Stimulated activated CD4-positive, alpha-beta T cell treated with anti-CD3 and anti-CD28 coated beads, Interleukin-2, amount 100 ng/mL, for 24 hours (primary cell): ENCODE results near the gene XAB2.
A peak's percentile ranks its signal among the peaks of the same experiment; 100 is the strongest.
"Not testable (repeated sequence)": the region's sequence is repeated elsewhere in the genome, so short reads cannot be mapped to it uniquely, and the experiment has no call there.

Source experiments
- DNase-seq, 2 donors: peaks; one replicate each; pipeline ENCODE4 v3.0.0-alpha.2; 2020

Gene XAB2

DNA sequence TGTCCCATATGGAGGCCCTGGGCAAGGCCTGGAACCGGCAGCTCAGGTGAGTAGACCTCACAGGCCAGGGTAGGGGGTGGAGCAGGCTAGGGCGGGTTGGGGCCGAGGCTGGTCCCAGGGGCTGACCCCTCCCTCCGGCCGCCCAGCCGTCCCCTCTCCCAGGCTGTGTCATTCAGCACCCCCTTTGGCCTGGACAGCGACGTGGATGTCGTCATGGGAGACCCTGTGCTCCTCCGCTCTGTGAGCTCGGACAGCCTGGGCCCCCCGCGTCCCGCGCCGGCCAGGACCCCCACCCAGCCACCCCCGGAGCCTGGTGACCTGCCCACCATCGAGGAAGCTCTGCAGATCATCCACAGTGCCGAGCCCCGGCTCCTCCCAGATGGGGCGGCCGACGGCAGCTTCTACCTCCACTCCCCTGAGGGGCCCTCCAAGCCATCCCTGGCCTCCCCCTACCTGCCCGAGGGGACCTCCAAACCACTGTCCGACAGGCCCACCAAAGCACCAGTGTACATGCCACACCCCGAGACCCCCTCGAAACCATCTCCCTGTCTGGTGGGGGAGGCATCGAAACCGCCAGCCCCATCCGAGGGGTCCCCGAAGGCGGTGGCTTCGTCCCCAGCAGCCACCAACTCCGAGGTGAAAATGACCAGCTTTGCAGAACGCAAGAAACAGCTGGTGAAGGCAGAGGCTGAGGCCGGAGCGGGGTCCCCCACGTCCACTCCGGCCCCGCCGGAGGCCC, 17.6 kb downstream of the XAB2 start:
- no peak for DNase-seq

DNA sequence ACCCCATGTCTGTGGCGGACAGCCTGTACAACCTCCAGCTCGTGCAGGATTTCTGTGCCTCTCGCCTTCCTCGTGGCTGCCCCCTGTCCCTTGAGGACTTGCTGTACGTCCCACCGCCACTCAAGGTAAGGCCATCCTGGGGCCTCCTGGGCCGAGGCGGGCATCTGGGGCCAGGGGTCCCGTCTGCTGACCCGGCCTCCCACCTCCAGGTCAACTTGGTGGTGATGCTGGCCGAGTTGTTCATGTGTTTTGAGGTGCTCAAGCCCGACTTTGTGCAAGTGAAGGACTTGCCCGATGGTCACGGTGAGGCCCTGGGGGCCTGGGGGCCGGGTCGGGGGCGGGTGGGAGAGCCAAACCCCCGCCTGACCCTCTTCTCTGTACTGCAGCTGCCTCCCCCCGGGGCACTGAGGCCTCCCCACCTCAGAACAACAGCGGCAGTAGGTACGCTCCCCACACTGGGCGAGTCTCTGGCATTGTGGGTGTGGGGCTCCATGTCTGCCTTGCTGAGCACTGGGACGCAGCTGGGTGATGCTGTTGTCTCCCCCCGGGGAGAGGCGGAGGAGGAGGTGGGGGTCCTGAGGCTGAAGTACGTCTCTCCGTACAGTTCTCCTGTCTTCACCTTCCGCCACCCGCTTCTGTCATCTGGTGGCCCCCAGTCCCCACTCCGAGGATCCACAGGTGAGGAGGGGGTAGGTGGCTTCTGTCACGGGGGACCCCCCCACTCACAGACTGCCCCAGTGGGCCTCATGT, 18.7 kb downstream of the XAB2 start:
- no peak for DNase-seq

- DNase-seq = no peak
These were observed 21.3 kb downstream of the XAB2 start for GRCh38 chr19:7607874-7608560.

DNA sequence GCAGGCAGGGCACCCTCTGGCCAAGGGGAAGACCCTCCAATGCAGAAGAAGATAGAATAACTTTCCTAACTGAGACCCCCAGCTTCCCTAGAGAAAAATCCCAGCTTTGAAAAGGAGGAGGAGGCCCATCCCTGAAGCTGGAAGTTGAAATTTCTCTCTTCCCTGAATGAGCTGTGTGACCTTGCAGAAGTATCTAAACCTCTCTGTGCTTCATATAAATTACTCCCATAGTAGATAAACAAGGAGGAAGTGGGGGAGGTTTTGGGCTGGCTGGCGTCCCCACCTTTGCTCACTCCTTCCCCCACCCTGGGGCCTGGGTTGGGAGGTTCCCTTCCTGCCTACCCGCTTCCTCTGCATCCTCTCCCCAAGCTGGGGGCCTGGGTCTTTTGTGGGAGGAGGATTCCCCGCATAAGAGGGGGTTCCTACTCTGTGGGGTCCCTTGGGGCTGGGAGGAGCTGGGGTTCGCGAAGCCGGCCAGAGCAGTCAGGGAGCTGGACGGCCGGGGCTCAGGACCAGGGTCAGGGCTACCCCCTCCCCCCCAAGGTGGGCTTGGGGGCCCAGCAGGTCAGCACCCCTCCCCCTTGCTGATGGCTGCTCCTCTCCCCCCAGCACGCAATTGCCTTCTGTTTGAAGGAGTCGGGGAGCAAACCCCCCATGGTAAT, 22.0 kb downstream of the XAB2 start:
- no peak for DNase-seq

- DNase-seq = no peak
These were observed 23.1 kb downstream of the XAB2 start for GRCh38 chr19:7606289-7606688.

- DNase-seq = peak in 1 of 2 donors; percentile 51
These were observed 23.7 kb downstream of the XAB2 start for GRCh38 chr19:7605490-7606222.

DNA sequence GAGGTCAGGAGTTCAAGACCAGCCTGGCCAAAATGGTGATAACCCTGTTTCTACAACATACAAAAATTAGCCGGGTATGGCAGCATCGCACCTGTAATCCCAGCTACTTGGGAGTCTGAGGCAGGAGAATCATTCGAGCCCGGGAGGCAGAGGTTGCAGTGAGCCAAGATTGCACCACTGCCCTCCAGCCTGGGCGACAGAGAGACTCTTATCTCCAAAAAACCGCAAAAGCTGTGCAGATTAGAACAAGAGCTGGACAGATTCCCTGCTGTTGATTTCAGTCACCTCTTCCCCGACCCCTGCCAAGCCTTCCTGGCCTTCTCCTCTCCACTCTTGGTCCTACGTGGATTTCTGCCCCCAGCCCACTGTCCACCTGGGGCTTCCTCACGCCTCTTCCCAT, 25.4 kb downstream of the XAB2 start:
- DNase-seq = no peak

GRCh38 chr19:7602935-7603497, 26.3 kb downstream of the XAB2 start:
- DNase-seq = no peak

DNA sequence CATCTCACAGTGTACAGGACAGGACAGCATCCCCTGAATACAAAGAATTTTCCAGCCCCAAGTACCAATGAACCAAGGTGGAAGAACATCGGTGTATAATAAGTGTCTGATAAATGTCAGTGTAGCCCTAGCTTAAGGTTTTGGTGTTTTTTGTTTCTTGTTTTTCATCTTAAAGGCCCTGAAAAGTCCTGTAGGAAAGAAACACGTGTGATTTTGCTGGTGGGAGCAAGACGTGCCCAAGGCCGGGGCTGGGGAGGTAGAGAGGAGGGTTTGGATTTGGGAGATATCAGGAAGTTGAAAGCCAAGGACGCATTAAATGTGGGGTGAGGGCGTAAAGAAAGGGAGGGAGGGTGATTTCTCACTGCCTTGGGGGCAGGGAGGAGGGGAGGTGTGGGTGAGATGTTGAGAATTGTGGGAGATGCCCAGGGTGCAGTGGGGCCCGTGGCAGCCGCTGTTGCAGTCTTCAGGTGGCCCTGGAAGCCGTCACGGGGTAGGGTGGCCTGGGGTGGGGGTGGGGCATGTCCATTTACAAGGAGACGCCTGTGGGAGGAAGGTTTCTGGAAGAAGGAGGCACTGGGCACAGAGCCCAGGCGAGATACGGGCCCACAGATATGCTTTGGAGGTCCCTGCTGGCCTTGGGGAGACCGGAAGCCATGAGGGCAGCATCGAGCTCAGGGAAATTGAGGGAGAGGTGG, 27.0 kb downstream of the XAB2 start:
- DNase-seq = no peak

DNA sequence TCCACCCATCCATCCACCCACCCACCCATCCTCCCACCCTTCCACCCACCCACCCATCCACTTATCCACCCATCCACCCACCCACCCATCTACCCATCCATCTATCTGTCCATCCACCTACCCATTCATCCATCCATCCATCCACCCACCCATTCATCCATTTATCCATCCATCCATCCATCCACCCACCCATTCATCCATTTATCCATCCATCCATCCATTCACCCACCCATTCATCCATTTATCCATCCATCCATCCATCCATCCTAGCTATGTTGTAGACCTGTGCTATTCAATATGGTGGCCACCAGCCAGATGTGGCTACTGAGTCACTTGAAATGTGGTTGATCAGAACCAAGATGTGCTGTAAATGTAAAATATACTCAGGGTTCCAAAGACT, 28.6 kb downstream of the XAB2 start:
- no peak for DNase-seq

DNA sequence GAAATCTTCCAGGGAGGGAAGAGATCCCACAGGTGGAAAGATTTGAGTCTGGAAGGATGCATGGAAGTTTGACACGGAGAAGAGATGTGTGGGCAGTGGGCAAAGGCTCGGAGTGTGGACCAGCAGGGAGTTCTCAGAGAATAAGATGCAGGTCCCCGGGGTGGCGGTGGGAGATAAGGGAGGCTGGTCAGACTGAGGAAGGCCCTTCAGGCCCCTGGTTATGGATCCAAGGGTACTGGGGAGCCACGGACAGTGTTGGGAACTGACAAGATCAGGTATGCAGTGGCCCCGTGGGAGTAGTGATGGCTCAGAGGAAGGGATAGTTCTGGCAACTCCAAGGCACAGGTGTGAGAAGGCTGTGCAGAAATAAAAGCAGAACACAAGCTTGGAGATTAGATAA, 31.2 kb downstream of the XAB2 start:
- DNase-seq = no peak

DNA sequence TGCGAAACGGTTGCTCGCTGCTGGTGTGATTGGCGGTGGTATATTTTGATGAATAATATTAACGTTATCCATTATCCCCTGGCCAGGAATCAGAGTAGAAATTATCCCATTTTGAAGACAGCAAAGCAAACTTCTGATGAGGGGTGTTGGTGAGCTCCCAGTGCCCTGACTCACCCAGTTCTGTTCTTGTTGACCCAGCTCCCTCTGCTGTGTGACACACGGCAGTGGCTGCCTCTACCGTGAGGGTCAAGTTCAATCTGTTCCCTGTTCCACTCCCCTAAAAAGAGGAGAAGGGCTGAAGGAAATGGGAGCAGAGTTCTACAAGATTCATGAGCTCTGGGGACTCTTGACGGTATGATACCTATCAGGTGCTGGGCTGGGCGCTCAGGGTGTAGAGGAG, 31.7 kb downstream of the XAB2 start:
- DNase-seq = no peak

- DNase-seq = no peak
These were observed 33.0 kb downstream of the XAB2 start for GRCh38 chr19:7596211-7596937.

- DNase-seq = peak; percentile 42 to 64
These were observed 33.7 kb downstream of the XAB2 start, which contains the start of gene CAMSAP3 for GRCh38 chr19:7595466-7596133. CAMSAP3 (plus strand) TSS chr19:7595863; CDS start chr19:7596003, 140 bp downstream.

- no peak for DNase-seq
These were observed 39.1 kb downstream of the XAB2 start for GRCh38 chr19:7590256-7590655.

DNA sequence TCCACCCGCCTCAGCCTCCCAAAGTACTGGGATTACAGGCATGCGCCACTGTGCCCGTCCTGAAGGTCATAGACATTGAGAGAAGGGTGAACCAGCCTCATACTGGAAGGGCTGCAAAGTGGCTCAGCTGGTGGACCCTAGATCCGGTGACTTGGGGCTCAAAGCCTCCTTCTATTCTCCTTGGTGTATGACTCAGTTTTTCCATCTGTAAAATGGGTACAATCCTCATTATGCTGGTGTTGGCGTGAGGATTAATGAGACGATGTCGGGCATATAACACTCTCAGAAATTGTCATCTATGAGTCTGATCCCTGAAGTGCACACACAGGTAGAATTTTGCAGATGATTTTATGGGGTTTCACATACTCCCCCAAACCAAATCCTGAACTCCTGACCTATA, 39.5 kb downstream of the XAB2 start:
- no peak for DNase-seq

DNA sequence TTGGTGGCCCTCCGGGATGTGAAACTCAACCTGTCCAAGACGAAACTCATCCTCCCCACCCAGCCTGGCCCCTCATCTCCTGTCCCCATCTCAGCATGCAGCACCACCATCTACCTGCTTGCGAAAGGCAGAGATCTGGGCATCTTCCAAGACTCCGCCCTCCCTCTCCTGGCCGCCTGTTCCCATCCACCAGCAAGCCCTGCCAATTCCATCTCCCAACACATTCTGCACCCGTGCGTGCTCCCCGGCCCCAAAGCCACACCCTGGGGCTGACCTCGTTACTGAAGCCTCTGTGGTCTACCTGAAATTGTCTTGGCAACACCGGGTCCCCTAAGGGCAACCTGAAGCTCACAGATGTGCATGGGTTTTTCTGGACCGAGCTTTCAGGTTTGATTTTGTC, 46.9 kb downstream of the XAB2 start:
- DNase-seq = no peak

DNA sequence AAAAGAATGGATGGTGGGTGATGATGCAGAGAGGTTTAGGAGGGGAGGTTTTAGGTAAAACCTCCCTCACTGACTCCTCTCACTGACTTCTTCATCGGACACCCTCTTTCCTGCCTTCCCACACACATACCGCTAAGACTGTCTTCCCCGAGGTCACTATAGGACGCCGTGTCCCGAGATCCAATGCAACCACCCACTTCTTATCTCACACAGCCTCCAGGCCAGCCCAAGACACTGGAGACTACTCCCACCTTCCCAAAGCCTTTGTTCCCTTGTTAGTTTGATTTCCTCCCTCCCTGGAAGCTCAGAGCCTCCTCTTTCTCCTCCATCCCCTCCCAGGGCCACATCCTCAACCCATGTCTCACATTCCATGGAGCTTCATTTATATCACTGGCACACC, 50.2 kb downstream of the XAB2 start:
- DNase-seq = no peak

GRCh38 chr19:7578127-7578526, 51.2 kb downstream of the XAB2 start:
- DNase-seq = no peak

GRCh38 chr19:7577422-7577821, 51.9 kb downstream of the XAB2 start:
- not testable (repeated sequence) for DNase-seq
